ENCODE results near the gene MYH2.
"Not testable (repeated sequence)": the region's sequence is repeated elsewhere in the genome, so short reads cannot be mapped to it uniquely, and the experiment has no call there.

MYH2 gene

GRCh38 chr17:10549096-10549842, at the start of gene MYH2:
TSS of gene MYH2 (minus strand) at chr17:10549658. CDS start at chr17:10547920, 1,738 bp downstream.
- no peak for DNase-seq

GRCh38 chr17:10598621-10599020, 49.2 kb upstream of the MYH2 start:
- DNase-seq, result no peak

- no peak for DNase-seq
These were observed 40.2 kb upstream of the MYH2 start for GRCh38 chr17:10589553-10590145.

GRCh38 chr17:10585529-10585928, 36.1 kb upstream of the MYH2 start:
- DNase-seq, result no peak

GRCh38 chr17:10583834-10584233, 34.4 kb upstream of the MYH2 start:
- no peak for DNase-seq

GRCh38 chr17:10579270-10579669, 29.8 kb upstream of the MYH2 start:
- no peak for DNase-seq

GRCh38 chr17:10574324-10574723, 24.9 kb upstream of the MYH2 start:
- DNase-seq, result no peak

- no peak for DNase-seq
These were observed 14.7 kb upstream of the MYH2 start for GRCh38 chr17:10563991-10564660.

- DNase-seq, result no peak
These were observed 8.6 kb upstream of the MYH2 start for GRCh38 chr17:10558049-10558448.

- DNase-seq, result no peak
These were observed 8.0 kb upstream of the MYH2 start for GRCh38 chr17:10557422-10557821.

GRCh38 chr17:10556301-10557005, 7.0 kb upstream of the MYH2 start:
- DNase-seq, result no peak

- no peak for DNase-seq
These were observed 556 bp upstream of the MYH2 start for GRCh38 chr17:10550014-10550413.

GRCh38 chr17:10547351-10547750, 2.1 kb downstream of the MYH2 start:
- DNase-seq, result no peak

GRCh38 chr17:10543486-10543885, 6.0 kb downstream of the MYH2 start:
- DNase-seq, result not testable (repeated sequence)

GRCh38 chr17:10541179-10541578, 8.3 kb downstream of the MYH2 start:
- DNase-seq, result not testable (repeated sequence)

- no peak for DNase-seq
These were observed 17.4 kb downstream of the MYH2 start for GRCh38 chr17:10532026-10532425.

- DNase-seq, result no peak
These were observed 22.0 kb downstream of the MYH2 start for GRCh38 chr17:10527419-10527818.

- no peak for DNase-seq
These were observed 22.9 kb downstream of the MYH2 start for GRCh38 chr17:10526517-10526916.

GRCh38 chr17:10523064-10523463, 26.4 kb downstream of the MYH2 start:
- no peak for DNase-seq

GRCh38 chr17:10521949-10522348, 27.5 kb downstream of the MYH2 start:
- no peak for DNase-seq

GRCh38 chr17:10518271-10519037, 31.0 kb downstream of the MYH2 start, which contains the start of gene MYH1:
TSS of gene MYH1 (minus strand) at chr17:10518542. CDS start at chr17:10516642, 1,900 bp downstream.
- no peak for DNase-seq

GRCh38 chr17:10516638-10517037, 32.8 kb downstream of the MYH2 start:
- no peak for DNase-seq

- no peak for DNase-seq
These were observed 33.4 kb downstream of the MYH2 start for GRCh38 chr17:10516065-10516464.
